Myocyte (in vitro differentiated cells): ENCODE data around the gene EIF4E1B. TPM values are rescaled to one million over a fixed set of nuclear protein-coding genes. Genes with fewer than 3 reads are reported as not detected.

Experiments used
- DNase-seq: peaks from one replicate; pipeline ENCODE4 v3.0.0-alpha.2; 2012; ENCODE audit warnings: low read depth
- total RNA-seq: library from RNA; depleted of rRNA; stranded (reverse); fragments of >200 nt; gene quantifications from 2 replicates; pipeline ENCODE4 v1.2.3, GENCODE V29; 2014

Gene EIF4E1B
- total RNA-seq, 1 donor from 2014 or later: not detected

DNA sequence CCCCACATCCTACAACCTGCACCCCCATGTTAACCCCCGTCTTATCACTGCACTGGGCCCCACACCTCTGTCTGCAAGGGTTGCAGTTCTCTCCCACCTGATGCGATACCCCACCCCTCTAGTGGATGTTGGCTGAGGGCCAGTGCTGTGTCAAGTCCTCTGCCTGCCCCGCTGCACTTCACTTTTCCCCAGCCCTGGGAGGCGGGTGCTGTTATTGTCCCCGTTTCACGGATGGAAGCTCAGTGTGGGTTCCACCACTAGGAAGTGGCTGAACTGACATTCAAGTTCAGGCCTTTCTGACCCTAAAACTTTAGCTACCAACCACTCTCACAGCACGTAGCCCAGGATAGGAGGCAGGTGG is 3.6 kb upstream of the EIF4E1B start:
- no peak for DNase-seq

GRCh38 chr5:176627582-176627981 is 2.9 kb upstream of the EIF4E1B start:
- DNase-seq: no peak

GRCh38 chr5:176628406-176629228 is 1.9 kb upstream of the EIF4E1B start:
- no peak for DNase-seq

DNA sequence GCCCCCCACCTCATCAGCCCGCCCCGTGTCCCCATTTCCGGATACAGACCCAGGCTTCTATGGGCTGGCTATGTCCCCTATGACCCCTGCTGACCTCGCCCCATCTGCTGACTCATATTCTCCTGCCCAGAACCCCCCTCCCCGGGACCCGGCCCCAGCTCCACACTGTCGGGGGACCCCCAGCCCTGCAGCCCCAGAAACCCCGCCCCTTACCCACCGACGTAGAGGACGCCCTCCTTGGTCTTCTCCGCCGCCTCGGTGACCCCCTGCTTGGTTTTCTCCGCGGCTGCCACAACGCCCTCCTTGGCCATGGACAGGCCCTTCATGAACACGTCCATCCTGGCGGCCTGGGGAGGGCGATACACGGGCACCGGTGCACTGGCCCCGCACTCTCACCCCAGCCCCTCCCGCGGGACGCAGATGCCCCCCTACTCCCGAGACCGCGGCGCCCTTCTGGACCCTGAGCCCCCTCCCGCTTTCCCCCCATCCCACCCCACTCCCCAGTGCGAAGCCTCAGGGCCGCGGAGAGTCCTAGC is 1.1 kb upstream of the EIF4E1B start:
- DNase-seq: no peak

DNA sequence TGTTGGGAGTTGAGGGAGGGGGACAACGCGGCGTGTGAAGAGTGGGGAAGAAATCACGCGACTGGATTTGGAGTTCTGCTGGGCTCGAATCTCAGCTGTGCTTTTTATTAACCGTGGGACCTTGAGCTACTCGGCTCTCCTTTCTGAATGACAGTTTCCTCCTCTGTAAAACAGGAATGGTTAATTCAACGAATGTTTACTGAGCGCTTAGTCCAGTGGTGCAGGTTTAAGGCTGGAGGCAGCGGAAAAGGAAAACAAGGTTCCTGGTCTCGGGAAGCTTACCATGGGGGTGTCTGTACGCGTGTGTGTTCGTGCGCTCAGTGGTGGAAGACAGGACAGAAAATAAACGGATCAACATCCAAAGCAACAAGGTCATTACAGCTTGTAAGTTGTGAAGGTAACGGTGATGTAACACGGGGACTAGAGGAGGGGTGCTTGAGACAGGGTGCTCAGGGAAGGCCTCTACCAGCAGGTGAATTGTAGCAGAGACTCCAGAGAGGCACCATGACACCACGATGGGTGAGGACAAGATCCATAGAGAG is 277 bp downstream of the EIF4E1B start:
- no peak for DNase-seq

DNA sequence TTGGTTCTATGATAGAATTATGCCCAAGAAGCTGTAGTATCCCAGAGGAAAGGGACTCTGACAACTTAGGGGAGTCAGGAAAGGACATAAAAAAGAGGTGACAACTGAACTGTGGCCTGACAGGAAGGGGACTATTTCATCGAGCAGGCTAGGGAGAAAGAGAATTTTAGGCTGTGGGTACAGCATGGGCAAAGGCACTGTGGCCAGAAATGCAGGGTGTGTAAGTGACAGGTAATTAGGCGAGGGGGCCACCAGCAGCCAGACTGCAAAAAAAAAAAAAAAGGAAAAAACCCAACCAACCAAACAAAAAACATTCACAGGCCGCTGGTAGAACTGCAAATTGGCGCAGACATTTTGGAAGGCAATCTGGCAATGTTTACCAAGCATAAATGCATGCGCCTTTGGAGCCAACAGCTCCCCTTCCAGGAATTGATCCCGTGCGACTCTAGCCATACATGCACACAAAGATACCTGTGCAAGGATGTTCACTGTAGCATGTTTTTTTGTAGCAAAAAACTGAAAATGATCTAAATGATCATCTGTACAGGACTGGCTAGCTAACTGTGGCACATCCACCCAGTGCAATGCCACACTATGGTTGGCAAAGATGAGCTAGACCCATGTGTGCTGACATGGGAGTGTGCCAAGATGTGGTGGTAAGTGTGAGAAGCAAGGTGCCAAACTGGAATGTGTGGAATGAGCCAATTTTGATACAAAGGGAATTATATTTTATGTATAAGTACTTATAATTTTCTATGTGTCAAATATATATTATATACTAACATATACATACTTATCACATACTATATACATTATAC is 1.1 kb downstream of the EIF4E1B start:
- DNase-seq: no peak

GRCh38 chr5:176632745-176633144 is 2.3 kb downstream of the EIF4E1B start:
- DNase-seq: peak; percentile 41

- DNase-seq: no peak
Measured at GRCh38 chr5:176633598-176633997, 3.1 kb downstream of the EIF4E1B start.

- DNase-seq: no peak
Measured at GRCh38 chr5:176636426-176636825, 6.0 kb downstream of the EIF4E1B start.

DNA sequence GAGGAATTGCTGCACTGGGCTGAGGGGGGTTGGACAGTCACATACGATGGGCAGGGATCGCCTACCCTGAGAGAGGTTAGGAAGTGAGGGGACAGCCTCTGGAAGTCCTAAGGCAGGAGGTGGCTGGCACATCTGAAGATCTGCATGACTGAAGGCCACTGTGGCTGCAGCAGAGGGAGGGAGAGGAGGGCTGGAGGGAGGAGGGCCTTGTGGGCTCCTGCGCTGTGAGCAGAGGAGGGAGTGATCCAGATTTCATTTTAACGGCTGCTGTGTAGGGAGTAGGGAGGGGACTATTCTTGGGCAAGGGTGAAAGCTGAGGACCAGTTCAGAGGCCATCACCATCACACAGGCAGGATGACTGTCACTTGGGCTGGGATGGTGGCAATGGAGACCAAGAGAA is 7.1 kb downstream of the EIF4E1B start:
- DNase-seq: no peak

GRCh38 chr5:176638437-176638836 is 8.0 kb downstream of the EIF4E1B start:
- DNase-seq: no peak

GRCh38 chr5:176639208-176639607 is 8.7 kb downstream of the EIF4E1B start:
- no peak for DNase-seq

DNA sequence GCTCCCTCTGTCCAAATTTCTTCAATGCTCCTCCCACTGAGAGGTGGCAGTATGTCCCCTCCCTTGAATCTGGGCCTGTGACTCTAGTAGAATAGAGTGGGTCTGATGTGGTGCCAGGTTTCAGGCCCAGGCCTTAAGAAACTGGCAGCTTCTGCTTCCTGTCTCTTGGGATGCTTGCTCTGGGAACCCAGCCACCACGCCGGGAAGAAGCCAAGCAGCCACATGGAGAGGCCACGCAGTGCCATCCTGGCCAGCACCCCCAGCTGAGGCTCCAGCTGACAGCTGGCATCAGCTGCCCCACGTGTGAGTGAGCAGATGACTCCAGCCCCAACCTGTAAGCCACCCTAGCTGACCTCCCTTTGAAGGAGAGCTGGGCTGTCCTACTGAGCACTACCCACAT is 9.5 kb downstream of the EIF4E1B start:
- DNase-seq: peak; percentile 87

DNA sequence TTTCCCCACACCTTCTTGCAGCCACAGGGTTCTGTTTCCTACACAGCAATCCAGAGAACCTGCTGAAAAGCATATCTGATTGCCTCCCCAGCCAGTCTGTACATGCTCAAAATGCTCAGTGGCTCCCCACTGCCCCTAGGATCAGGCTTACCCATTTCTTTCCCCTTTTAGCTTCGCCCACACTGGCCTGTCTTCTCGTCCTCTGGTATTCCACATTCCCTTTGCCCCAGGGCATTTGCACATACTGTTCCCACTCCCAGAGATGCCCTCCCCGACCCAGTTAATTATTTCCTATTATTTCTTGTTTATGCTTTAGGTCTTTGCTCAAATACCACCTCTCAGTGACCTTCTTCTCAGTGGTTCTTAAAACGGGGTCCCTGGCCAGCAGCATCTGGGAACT is 10.1 kb downstream of the EIF4E1B start:
- no peak for DNase-seq

DNA sequence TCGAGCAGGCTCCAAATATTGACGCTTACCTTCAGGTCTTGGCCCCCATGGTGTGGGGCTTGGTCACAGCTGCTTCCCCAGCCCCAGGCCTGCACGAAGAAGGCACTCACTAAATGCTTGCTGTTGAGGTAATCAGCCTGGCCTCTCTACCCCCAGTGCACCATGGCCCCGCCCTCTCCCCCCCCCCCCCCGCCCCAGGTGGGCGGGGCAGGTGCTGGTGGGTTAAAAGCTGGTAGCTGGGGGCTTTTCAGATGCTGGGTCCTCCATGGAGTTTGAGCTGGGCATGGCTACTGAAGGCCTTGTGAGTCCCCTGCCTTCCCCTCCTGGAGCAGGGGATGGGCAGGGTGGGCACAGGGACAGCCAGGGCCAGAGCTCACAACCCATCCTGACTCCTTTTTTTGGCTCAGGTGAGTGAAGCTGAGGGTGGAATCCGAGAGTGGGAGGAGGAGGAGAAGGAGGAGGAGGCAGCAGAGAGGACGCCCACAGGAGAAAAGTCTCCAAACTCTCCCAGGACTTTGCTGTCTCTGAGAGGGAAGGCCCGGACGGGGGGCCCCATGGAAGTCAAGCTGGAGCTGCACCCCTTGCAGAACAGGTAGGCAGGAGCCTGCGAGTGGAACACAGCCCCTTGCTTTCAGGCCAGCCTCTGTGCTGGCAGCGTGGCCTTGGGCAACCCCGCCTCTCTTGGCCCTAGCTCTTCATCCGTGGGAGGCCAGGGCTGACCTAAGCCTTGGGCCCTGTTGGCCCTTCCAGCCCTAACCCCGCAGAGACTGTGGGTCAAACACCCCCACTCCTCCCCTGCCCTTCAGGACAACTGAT is 12.4 kb downstream of the EIF4E1B start:
- no peak for DNase-seq

GRCh38 chr5:176643491-176644219 is 13.2 kb downstream of the EIF4E1B start:
- DNase-seq: no peak

DNA sequence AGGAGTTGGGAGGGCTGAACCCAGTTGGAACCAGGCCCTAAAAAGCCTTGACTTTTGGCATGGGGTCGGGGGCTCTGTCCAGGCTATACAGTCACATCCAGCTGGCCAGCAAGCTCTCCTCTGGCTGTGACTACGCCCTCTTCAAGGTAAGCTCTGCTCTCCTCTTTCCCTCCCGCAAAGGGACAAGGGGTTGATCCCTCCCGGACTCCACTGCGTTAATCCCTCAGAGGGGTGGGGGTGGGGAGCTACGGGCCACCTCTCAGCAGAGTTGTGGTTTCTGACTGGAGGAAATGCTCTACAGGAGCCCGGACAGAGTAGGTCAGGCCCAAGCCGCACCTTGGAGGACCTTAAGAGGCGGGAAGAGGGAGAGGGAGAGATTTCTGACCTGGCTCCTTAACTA is 13.8 kb downstream of the EIF4E1B start:
- no peak for DNase-seq

- DNase-seq: no peak
Measured at GRCh38 chr5:176644878-176645670, 14.6 kb downstream of the EIF4E1B start.

- DNase-seq: no peak
Measured at GRCh38 chr5:176646049-176646706, 15.7 kb downstream of the EIF4E1B start.
